Measurements from ENCODE around the gene GNAT1. TPM values are rescaled to one million over a fixed set of nuclear protein-coding genes. Genes with fewer than 3 reads are reported as not detected.

Gene GNAT1
- total and polyA plus RNA-seq, 2 donors (not counting 1 experiment from before 2014, with no cell fraction given): not detected

GRCh38 chr3:50207359-50208042 lies 16.1 kb downstream of the GNAT1 start:
- Mint-ChIP-seq H3K4me3 (no peak overlapping the region), H3K9me3 (ENCODE audit: insufficient read depth) (no peaks in the 10 kb centered on the region), H3K4me1 (peaks cover 2% of the 10 kb centered on the region), H3K27me3 (peaks cover 29% of the 10 kb centered on the region), H3K27ac (no peak overlapping the region)
- Histone ChIP-seq H2AFZ (ENCODE audit: insufficient read depth, low read depth, low read length, poor library complexity, severe bottlenecking) (no peak overlapping the region), H3K4me2 (replicated peaks; ENCODE audit: low read depth, low read length, poor library complexity, severe bottlenecking) (no peak overlapping the region), H3K27ac (ENCODE audit: low read length in 2 of 2) (no peak overlapping the region), H4K20me1 (ENCODE audit: control insufficient read depth, insufficient read depth, low read length, poor library complexity, severe bottlenecking) (no peaks in the 10 kb centered on the region), H3K4me1 (ENCODE audit: control insufficient read depth in 2 of 2, insufficient read depth in 2 of 2, low read length in 2 of 2) (peaks cover 15 to 23% of the 10 kb centered on the region in 2 donors), H3K9me3 (ENCODE audit: control extremely low read depth in 1 of 3, control insufficient read depth in 2 of 3, insufficient read depth in 1 of 3, low read length in 2 of 3) (peaks cover 0 to 14% (median 0%) of the 10 kb centered on the region in 3 donors), H3K27me3 (replicated peaks in 1 of 4; ENCODE audit: control extremely low read depth in 1 of 4, control insufficient read depth in 3 of 4, insufficient read depth in 4 of 4, low read length in 3 of 4) (peaks cover 0 to 48% (median 26%) of the 10 kb centered on the region in 4 experiments), H3K79me2 (ENCODE audit: control insufficient read depth, insufficient read depth, low read length) (no peaks in the 10 kb centered on the region), H3K36me3 (replicated peaks in 1 of 2; ENCODE audit: control extremely low read depth in 1 of 2, control insufficient read depth in 1 of 2, extremely low read depth in 1 of 2, insufficient read depth in 2 of 2, low read length in 1 of 2) (no peaks in the 10 kb centered on the region), H3K9ac (ENCODE audit: low read length) (no peak overlapping the region), H3K4me3 (ENCODE audit: control extremely low read depth in 1 of 5, extremely low read depth in 1 of 5, insufficient read depth in 1 of 5, low read depth in 2 of 5, low read length in 4 of 5) (no peak overlapping the region)
- ChIA-PET CTCF (interaction anchor here (4.3 kb wide), 1 partner anchor 13 kb away, joined by 27 read pairs; no protein-coding TSS in a partner anchor), POLR2A (no interaction called here)
- 87% methylated on average over 9 of the region's 17 CpGs for WGBS (ENCODE audit: insufficient coverage)
- DNase-seq (no peak), ATAC-seq (ENCODE audit: low read depth) (no peak)
- TF ChIP-seq CTCF (IDR thresholded peaks at IDR 0.05) (no peak), EZH2 (IDR thresholded peaks at IDR 0.05; ENCODE audit: borderline replicate concordance, insufficient read depth, low read depth, low read length, poor library complexity, severe bottlenecking) (no peak)
- intact Hi-C loops (cut with micrococcal nuclease): no loop called here

GRCh38 chr3:50208677-50209344 lies 17.4 kb downstream of the GNAT1 start:
- peaks cover 2% of the 10 kb centered on the region for H3K4me1 Mint-ChIP-seq
- Histone ChIP-seq H3K79me2 (ENCODE audit: control insufficient read depth, insufficient read depth, low read length) (no peaks in the 10 kb centered on the region), H3K4me1 (ENCODE audit: control insufficient read depth in 2 of 2, insufficient read depth in 2 of 2, low read length in 2 of 2) (peaks cover 15 to 23% of the 10 kb centered on the region in 2 donors), H3K27me3 (replicated peaks in 1 of 4; ENCODE audit: control extremely low read depth in 1 of 4, control insufficient read depth in 3 of 4, insufficient read depth in 4 of 4, low read length in 3 of 4) (peaks cover 0 to 35% (median 19%) of the 10 kb centered on the region in 4 experiments), H3K9me3 (ENCODE audit: control extremely low read depth in 1 of 3, control insufficient read depth in 2 of 3, insufficient read depth in 1 of 3, low read length in 2 of 3) (peaks cover 0 to 9% (median 0%) of the 10 kb centered on the region in 3 donors), H2AFZ (ENCODE audit: insufficient read depth, low read depth, low read length, poor library complexity, severe bottlenecking) (no peak overlapping the region), H3K36me3 (replicated peaks in 1 of 2; ENCODE audit: control extremely low read depth in 1 of 2, control insufficient read depth in 1 of 2, extremely low read depth in 1 of 2, insufficient read depth in 2 of 2, low read length in 1 of 2) (no peaks in the 10 kb centered on the region), H3K9ac (ENCODE audit: low read length) (no peak overlapping the region), H4K20me1 (ENCODE audit: control insufficient read depth, insufficient read depth, low read length, poor library complexity, severe bottlenecking) (no peaks in the 10 kb centered on the region), H3K4me3 (ENCODE audit: control extremely low read depth in 1 of 5, extremely low read depth in 1 of 5, insufficient read depth in 1 of 5, low read depth in 2 of 5, low read length in 4 of 5) (no peak overlapping the region), H3K4me2 (replicated peaks; ENCODE audit: low read depth, low read length, poor library complexity, severe bottlenecking) (no peak overlapping the region), H3K27ac (ENCODE audit: low read length in 2 of 2) (no peak overlapping the region)
- H3K27me3 Mint-ChIP-seq: peaks cover 19% of the 10 kb centered on the region
- intact Hi-C loops (cut with micrococcal nuclease): no loop called here
- ATAC-seq (ENCODE audit: low read depth): no peak
- no peaks in the 10 kb centered on the region for H3K9me3 Mint-ChIP-seq (ENCODE audit: insufficient read depth)
- TF ChIP-seq EZH2 (IDR thresholded peaks at IDR 0.05; ENCODE audit: borderline replicate concordance, insufficient read depth, low read depth, low read length, poor library complexity, severe bottlenecking) (no peak), CTCF (IDR thresholded peaks at IDR 0.05) (no peak)
- no peak for DNase-seq
- H3K27ac Mint-ChIP-seq: no peak overlapping the region
- CTCF ChIA-PET: interaction anchor here (0.9 to 1.8 kb wide), 2 partner anchors 14 to 17 kb away, joined by 3 to 4 read pairs; no protein-coding TSS in a partner anchor
- POLR2A ChIA-PET: no interaction called here
- no peak overlapping the region for H3K4me3 Mint-ChIP-seq
- 88% methylated on average over 11 of the region's 14 CpGs for WGBS (ENCODE audit: insufficient coverage)
